Coronary artery (tissue), 2 donors: ENCODE data around the gene KCNG1.

ENCODE experiments used
- DNase-seq: peaks from one replicate; pipeline ENCODE4 v3.0.0-alpha.2; 2017; ENCODE audit warnings: low spot score
- H3K27ac ChIP-seq, 2 donors: fragments of 200-600 bp; sonication (generic); one replicate each; pipeline ENCODE4 v1.5.1; 2016 to 2019
- H3K4me3 ChIP-seq: fragments of 200-600 bp; sonication (generic); 2 replicates; pipeline ENCODE4 v1.5.1; 2016; ENCODE audit warnings: mild to moderate bottlenecking, moderate library complexity
- CTCF ChIP-seq: fragments of 200-600 bp; sonication (generic); IDR thresholded peaks from one replicate; pipeline ENCODE4 v1.5.1; 2019; ENCODE audit warnings: antibody characterized with exemption

Gene KCNG1

GRCh38 chr20:51019656-51020592 lies 3.0 kb downstream of the KCNG1 start:
- no peak overlapping the region for H3K27ac ChIP-seq
- DNase-seq, result no peak
- no peak overlapping the region for H3K4me3 ChIP-seq
- TF ChIP-seq CTCF, result no peak

- DNase-seq, result no peak
- H3K27ac ChIP-seq, result no peak overlapping the region
Measured at GRCh38 chr20:51017251-51017650, 5.7 kb downstream of the KCNG1 start.

GRCh38 chr20:51016521-51016920 lies 6.4 kb downstream of the KCNG1 start:
- Histone ChIP-seq H3K4me3 (no peak overlapping the region), H3K27ac (no peak overlapping the region)
- no peak for TF ChIP-seq CTCF

More at GRCh38 chr20:51017251-51017650, 5.7 kb downstream of the KCNG1 start:
- H3K4me3 ChIP-seq, result no peak overlapping the region
- no peak for TF ChIP-seq CTCF

GRCh38 chr20:51014797-51015722 lies 7.8 kb downstream of the KCNG1 start:
- DNase-seq, result no peak
- Histone ChIP-seq H3K27ac (no peak overlapping the region), H3K4me3 (no peak overlapping the region)
- peak; percentile 23 for TF ChIP-seq CTCF

More at GRCh38 chr20:51016521-51016920, 6.4 kb downstream of the KCNG1 start:
- DNase-seq, result no peak

GRCh38 chr20:51013577-51014330 lies 9.2 kb downstream of the KCNG1 start:
- Histone ChIP-seq H3K27ac (no peak overlapping the region), H3K4me3 (no peak overlapping the region)
- no peak for DNase-seq
- TF ChIP-seq CTCF, result no peak

GRCh38 chr20:51012357-51012756 lies 10.6 kb downstream of the KCNG1 start:
- no peak for TF ChIP-seq CTCF
- Histone ChIP-seq H3K27ac (no peak overlapping the region), H3K4me3 (no peak overlapping the region)
- no peak for DNase-seq
